ENCODE data around the gene TRAF1. TPM values are rescaled to one million over a fixed set of nuclear protein-coding genes. Genes with fewer than 3 reads are reported as not detected.

The TRAF1 gene
- total RNA-seq, 2 experiments from 2014 or later = 60.3 to 61.7 TPM

DNA sequence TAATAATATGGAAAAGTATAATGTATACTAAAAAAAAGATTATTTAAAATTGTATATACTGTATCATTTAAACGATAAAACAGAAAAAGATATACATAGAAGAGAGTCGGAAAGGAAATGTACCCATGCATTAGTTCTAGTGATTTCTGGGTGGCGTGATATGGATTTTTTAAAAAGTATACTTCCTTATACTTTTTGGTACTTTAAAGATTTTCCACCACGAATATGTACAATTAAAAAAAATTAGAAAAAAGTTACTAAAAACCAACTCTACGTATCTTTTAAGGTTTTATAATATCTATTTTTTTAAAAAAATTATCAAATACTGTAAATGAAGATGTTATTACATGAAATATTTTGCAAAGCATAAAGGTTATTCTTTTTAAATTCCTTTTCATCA lies 61.9 kb downstream of the TRAF1 start:
- no peaks in the 10 kb centered on the region for H3K27me3 ChIP-seq (ENCODE audit: control insufficient read depth in 1 of 2, insufficient read depth in 2 of 2, low read length in 2 of 2)
- DNase-seq = no peak
- H3K36me3 ChIP-seq (ENCODE audit: insufficient read depth, low read length) = peaks cover 80% of the 10 kb centered on the region
- peaks cover 74% of the 10 kb centered on the region for H3K36me3 Mint-ChIP-seq (ENCODE audit: low read depth)
- H3K4me3 ChIP-seq (ENCODE audit: low read length) = no peak overlapping the region
- TF ChIP-seq, protein P1, sequence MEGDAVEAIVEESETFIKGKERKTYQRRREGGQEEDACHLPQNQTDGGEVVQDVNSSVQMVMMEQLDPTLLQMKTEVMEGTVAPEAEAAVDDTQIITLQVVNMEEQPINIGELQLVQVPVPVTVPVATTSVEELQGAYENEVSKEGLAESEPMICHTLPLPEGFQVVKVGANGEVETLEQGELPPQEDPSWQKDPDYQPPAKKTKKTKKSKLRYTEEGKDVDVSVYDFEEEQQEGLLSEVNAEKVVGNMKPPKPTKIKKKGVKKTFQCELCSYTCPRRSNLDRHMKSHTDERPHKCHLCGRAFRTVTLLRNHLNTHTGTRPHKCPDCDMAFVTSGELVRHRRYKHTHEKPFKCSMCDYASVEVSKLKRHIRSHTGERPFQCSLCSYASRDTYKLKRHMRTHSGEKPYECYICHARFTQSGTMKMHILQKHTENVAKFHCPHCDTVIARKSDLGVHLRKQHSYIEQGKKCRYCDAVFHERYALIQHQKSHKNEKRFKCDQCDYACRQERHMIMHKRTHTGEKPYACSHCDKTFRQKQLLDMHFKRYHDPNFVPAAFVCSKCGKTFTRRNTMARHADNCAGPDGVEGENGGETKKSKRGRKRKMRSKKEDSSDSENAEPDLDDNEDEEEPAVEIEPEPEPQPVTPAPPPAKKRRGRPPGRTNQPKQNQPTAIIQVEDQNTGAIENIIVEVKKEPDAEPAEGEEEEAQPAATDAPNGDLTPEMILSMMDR (IDR thresholded peaks at IDR 0.05) = no peak
- no peak overlapping the region for H3K4me3 Mint-ChIP-seq
- peaks cover 11% of the 10 kb centered on the region for H3K4me1 Mint-ChIP-seq (ENCODE audit: low read depth)
- H3K27ac ChIP-seq (ENCODE audit: low read depth in 1 of 2, low read length in 2 of 2) = no peak overlapping the region
- no peaks in the 10 kb centered on the region for H3K9me3 Mint-ChIP-seq
- no peaks in the 10 kb centered on the region for H3K9me3 ChIP-seq (ENCODE audit: control insufficient read depth in 1 of 2, insufficient read depth in 1 of 2, low read length in 2 of 2)
- ATAC-seq (ENCODE audit: poor library complexity) = no peak
- H3K4me1 ChIP-seq (ENCODE audit: insufficient read depth, low read length) = peaks cover 16% of the 10 kb centered on the region
- CTCF ChIA-PET = no interaction called here
- POLR2A ChIA-PET = no interaction called here
- intact Hi-C loops (cut with DNase I, micrococcal nuclease) = loop anchor here in 1 of 2 experiments (5.0 kb wide), 2 partner anchors 193 to 208 kb away; partner anchors contain the start of gene CNTRL
- no peak overlapping the region for H3K27ac Mint-ChIP-seq
- H3K27me3 Mint-ChIP-seq = no peaks in the 10 kb centered on the region

DNA sequence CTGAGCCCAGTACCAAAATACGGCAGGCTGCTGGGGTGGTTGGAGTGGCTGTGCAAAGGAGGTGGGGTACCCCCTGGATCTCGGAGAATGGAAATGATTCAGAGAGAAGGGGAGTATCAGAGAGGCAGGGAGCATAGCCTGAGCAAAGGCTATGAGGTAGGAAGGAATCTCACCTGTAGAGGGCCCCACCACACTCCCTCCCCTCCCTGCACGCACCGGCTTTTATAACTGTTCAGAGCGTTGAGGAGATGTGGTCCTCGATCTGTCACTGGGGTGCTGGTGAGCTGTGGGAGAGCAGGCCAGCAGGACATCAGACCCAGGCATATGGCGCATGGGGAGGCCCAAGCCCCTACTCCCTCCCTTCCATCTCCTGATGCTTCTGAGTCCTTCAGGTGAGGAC lies 62.8 kb downstream of the TRAF1 start:
- POLR2A ChIA-PET = interaction anchor here (0.7 kb wide), 1 partner anchor 15 kb away, joined by 4 read pairs; no protein-coding TSS in a partner anchor
- CTCF ChIA-PET = interaction anchor here (1.1 kb wide), 1 partner anchor 173 kb away, joined by 3 read pairs; no protein-coding TSS in a partner anchor
- DNase-seq (no peak), ATAC-seq (ENCODE audit: poor library complexity) (no peak)
- intact Hi-C loops (cut with DNase I, micrococcal nuclease) = no loop called here
- Mint-ChIP-seq H3K27me3 (no peaks in the 10 kb centered on the region), H3K9me3 (no peaks in the 10 kb centered on the region), H3K36me3 (ENCODE audit: low read depth) (peaks cover 77% of the 10 kb centered on the region), H3K27ac (no peak overlapping the region), H3K4me1 (ENCODE audit: low read depth) (peaks cover 6% of the 10 kb centered on the region), H3K4me3 (no peak overlapping the region)
- Histone ChIP-seq H3K4me1 (ENCODE audit: insufficient read depth, low read length) (peaks cover 8% of the 10 kb centered on the region), H3K36me3 (ENCODE audit: insufficient read depth, low read length) (peaks cover 87% of the 10 kb centered on the region), H3K27me3 (ENCODE audit: control insufficient read depth in 1 of 2, insufficient read depth in 2 of 2, low read length in 2 of 2) (no peaks in the 10 kb centered on the region), H3K9me3 (ENCODE audit: control insufficient read depth in 1 of 2, insufficient read depth in 1 of 2, low read length in 2 of 2) (no peaks in the 10 kb centered on the region), H3K27ac (ENCODE audit: low read depth in 1 of 2, low read length in 2 of 2) (no peak overlapping the region), H3K4me3 (ENCODE audit: low read length) (no peak overlapping the region)
- TF ChIP-seq, protein P1 (IDR thresholded peaks at IDR 0.05) = no peak

DNA sequence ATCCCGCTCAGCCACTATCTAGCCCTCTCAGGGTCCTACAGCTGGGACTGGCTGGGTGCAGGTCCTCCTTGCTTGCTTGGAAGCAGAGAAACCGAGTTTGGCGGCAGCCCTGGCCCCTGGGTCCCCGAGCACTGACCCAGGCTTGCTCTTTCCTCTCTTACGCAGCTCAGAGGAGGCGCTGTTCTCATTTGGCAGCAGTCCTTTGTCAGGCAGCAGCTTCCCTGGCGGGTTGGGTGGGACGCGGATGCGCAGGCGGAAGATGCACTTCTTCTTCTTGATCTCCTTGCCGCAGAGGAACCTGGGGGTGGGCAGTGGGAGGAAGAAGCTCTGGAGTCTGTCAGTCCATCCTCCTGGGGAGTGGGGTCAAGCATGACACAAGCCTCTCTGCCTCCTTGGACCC lies 64.1 kb downstream of the TRAF1 start:
- Mint-ChIP-seq H3K27me3 (no peaks in the 10 kb centered on the region), H3K9me3 (no peaks in the 10 kb centered on the region), H3K4me3 (no peak overlapping the region), H3K4me1 (ENCODE audit: low read depth) (no peaks in the 10 kb centered on the region), H3K27ac (no peak overlapping the region), H3K36me3 (ENCODE audit: low read depth) (peaks cover 84% of the 10 kb centered on the region)
- TF ChIP-seq, protein P1 (IDR thresholded peaks at IDR 0.05) = no peak
- ChIA-PET POLR2A (no interaction called here), CTCF (interaction anchor here (1.1 kb wide), 1 partner anchor 174 kb away, joined by 3 read pairs; no protein-coding TSS in a partner anchor)
- Histone ChIP-seq H3K36me3 (ENCODE audit: insufficient read depth, low read length) (peaks cover 99% of the 10 kb centered on the region), H3K27me3 (ENCODE audit: control insufficient read depth in 1 of 2, insufficient read depth in 2 of 2, low read length in 2 of 2) (no peaks in the 10 kb centered on the region), H3K4me3 (ENCODE audit: low read length) (no peak overlapping the region), H3K27ac (ENCODE audit: low read depth in 1 of 2, low read length in 2 of 2) (no peak overlapping the region), H3K9me3 (ENCODE audit: control insufficient read depth in 1 of 2, insufficient read depth in 1 of 2, low read length in 2 of 2) (no peaks in the 10 kb centered on the region), H3K4me1 (ENCODE audit: insufficient read depth, low read length) (no peaks in the 10 kb centered on the region)
- no peak for ATAC-seq (ENCODE audit: poor library complexity)
- DNase-seq = no peak
- intact Hi-C loops (cut with DNase I, micrococcal nuclease) = no loop called here

All from CD4-positive, alpha-beta T cell (primary cell).